Activated T-cell treated with anti-CD3 and anti-CD28 coated beads, Interleukin-2, amount 50 U/mL, for 24 hours (primary cell): Measurements from ENCODE around the gene SMIM27.
"Not testable (repeated sequence)": the region's sequence is repeated elsewhere in the genome, so short reads cannot be mapped to it uniquely, and the experiment has no call there.

Source experiments
- DNase-seq: peaks from one replicate; pipeline ENCODE4 v3.0.0-alpha.2; 2020
- H3K27ac Mint-ChIP-seq: 2 replicates; pipeline ENCODE4 v1.8.0; 2020; ENCODE audit warnings: mild to moderate bottlenecking, mixed read lengths
- H3K27me3 Mint-ChIP-seq: 2 replicates; pipeline ENCODE4 v1.8.0; 2020; ENCODE audit warnings: mixed read lengths
- H3K36me3 Mint-ChIP-seq: 2 replicates; pipeline ENCODE4 v1.8.0; 2020; ENCODE audit warnings: low read depth, mixed read lengths
- H3K4me1 Mint-ChIP-seq: 2 replicates; pipeline ENCODE4 v1.8.0; 2020; ENCODE audit warnings: low read depth, mixed read lengths
- H3K4me3 Mint-ChIP-seq: 2 replicates; pipeline ENCODE4 v1.8.0; 2020; ENCODE audit warnings: mild to moderate bottlenecking, moderate library complexity, mixed read lengths
- H3K9me3 Mint-ChIP-seq: 2 replicates; pipeline ENCODE4 v1.8.0; 2020; ENCODE audit warnings: mixed read lengths

Gene SMIM27

DNA sequence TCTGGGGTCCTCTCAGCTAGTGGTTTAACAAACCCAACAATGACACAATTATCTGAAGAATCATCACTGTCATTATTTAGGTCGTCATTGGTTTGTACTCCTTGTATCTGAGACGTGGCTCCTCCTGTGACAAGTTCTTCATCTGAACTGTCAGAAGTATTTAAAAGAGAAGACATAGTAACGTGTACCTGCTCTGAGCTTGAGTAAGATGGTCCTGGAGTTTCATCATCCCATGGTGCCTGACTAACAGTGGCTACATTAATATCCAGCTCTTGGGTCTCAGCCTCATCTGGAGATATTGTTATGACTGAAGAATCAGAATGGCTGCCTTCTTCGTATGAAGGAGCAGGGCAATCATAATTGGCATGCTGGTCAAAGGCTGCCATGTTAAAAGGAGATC, 9.1 kb upstream of the SMIM27 start:
- Mint-ChIP-seq H3K27ac (no peak overlapping the region), H3K36me3 (peaks cover 55% of the 10 kb centered on the region), H3K4me3 (no peak overlapping the region), H3K9me3 (no peaks in the 10 kb centered on the region), H3K4me1 (peaks cover 17% of the 10 kb centered on the region), H3K27me3 (no peaks in the 10 kb centered on the region)
- DNase-seq = no peak

DNA sequence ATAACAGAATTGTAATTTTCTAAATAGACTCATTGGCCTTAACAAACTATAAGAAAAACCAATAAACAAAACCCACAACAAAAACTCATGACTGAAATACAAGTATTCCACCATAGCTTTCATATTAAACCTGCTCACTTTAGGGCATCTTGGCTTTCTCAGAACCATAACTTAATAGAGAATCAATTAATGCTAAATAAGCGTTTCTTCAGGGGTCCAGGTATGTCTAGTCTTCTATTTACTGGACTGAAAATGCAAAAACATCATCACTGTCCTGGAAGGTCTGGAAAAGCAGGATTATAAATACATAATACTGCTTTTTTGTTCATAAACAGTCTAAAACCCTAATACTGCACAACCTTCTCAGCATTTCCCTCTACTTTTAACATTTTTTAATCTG, 6.2 kb upstream of the SMIM27 start:
- DNase-seq = no peak
- Mint-ChIP-seq H3K9me3 (no peaks in the 10 kb centered on the region), H3K36me3 (peaks cover 73% of the 10 kb centered on the region), H3K4me1 (peaks cover 36% of the 10 kb centered on the region), H3K27me3 (no peaks in the 10 kb centered on the region), H3K4me3 (no peak overlapping the region), H3K27ac (no peak overlapping the region)

DNA sequence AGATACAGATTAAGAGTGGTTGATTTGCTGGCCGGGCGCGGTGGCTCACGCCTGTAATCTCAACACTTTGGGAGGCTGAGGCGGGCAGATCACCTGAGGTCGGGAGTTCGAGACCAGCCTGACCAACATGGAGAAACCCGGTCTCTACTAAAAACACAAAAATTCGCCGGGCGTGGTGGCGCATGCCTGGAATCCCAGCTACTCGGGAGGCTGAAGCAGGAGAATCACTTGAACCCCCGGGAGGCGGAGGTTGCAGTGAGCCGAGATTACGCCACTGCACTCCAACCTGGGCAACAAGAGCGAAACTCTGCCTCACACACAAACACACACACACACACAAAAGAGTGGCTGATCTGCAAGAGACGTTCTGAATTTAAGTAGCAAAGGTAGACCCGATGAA, 3.9 kb upstream of the SMIM27 start:
- not testable (repeated sequence) for DNase-seq, H3K27ac Mint-ChIP-seq, H3K9me3 Mint-ChIP-seq, H3K27me3 Mint-ChIP-seq, H3K4me3 Mint-ChIP-seq
- Mint-ChIP-seq H3K36me3 (peaks cover 71% of the 10 kb centered on the region), H3K4me1 (peaks cover 37% of the 10 kb centered on the region)

DNA sequence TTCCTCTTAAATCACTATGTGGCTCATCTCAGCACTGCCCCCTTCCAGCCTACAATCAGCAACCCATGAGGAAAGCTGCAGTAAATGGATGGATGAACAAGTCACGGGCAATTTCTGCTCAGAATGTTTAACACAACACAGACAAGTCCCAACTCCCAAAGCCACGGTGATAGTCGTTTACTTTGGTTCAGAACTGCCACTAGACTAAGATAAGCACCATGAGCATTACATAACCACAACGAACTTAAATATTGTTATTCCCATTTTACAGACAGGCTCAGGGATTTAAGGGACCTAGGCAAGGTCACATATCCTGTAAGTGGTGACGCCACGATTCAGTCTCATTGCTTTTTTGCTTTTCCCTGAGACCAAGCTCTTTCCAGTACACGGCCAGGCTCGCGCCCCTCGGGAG, 2.0 kb upstream of the SMIM27 start:
- peak overlapping the region; percentile 85 for H3K27ac Mint-ChIP-seq
- peaks cover 73% of the 10 kb centered on the region for H3K36me3 Mint-ChIP-seq
- H3K4me3 Mint-ChIP-seq = peak overlapping the region; percentile 94
- DNase-seq = no peak
- H3K4me1 Mint-ChIP-seq = peaks cover 50% of the 10 kb centered on the region
- no peaks in the 10 kb centered on the region for H3K27me3 Mint-ChIP-seq
- no peaks in the 10 kb centered on the region for H3K9me3 Mint-ChIP-seq

DNA sequence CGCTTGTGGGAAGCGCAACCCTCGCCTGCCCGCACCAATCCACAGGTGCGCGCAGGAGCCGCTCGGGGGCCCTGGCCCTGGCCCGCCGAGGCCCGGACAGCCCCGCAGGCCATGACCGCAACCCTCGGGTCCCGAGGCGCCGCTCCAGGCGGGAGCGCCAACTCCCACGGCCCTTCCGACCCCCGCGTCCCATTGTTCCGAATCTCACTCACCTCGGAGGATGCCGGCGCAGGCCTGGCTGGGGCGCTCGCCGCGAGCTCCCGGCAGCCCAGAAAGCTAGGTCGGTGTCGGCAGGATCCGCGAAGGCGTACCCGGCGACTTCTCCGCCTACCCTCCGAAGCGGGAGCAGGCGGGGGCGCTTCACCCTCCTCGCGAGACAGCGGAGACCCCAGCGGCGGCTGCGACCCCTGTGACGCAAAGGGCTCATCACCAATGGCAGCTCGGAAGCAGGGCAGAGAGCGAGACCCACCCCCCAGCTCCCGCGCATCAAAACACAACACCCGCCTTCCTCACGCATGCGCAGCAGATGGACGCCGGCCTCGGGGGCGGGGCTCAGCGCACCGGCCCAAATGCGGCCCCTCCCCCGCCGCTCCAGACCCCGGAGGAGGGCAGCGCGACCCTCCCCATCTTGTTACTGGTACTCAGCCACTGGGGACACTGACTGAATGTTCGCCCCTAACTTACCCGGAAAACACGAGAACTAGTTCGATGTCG, 1.4 kb upstream of the SMIM27 start:
- no peaks in the 10 kb centered on the region for H3K9me3 Mint-ChIP-seq
- H3K4me1 Mint-ChIP-seq = peaks cover 50% of the 10 kb centered on the region
- H3K27me3 Mint-ChIP-seq = no peaks in the 10 kb centered on the region
- peak overlapping the region; percentile 99 for H3K27ac Mint-ChIP-seq
- peak; percentile 94 for DNase-seq
- peaks cover 76% of the 10 kb centered on the region for H3K36me3 Mint-ChIP-seq
- peak overlapping the region; percentile 94 for H3K4me3 Mint-ChIP-seq

DNA sequence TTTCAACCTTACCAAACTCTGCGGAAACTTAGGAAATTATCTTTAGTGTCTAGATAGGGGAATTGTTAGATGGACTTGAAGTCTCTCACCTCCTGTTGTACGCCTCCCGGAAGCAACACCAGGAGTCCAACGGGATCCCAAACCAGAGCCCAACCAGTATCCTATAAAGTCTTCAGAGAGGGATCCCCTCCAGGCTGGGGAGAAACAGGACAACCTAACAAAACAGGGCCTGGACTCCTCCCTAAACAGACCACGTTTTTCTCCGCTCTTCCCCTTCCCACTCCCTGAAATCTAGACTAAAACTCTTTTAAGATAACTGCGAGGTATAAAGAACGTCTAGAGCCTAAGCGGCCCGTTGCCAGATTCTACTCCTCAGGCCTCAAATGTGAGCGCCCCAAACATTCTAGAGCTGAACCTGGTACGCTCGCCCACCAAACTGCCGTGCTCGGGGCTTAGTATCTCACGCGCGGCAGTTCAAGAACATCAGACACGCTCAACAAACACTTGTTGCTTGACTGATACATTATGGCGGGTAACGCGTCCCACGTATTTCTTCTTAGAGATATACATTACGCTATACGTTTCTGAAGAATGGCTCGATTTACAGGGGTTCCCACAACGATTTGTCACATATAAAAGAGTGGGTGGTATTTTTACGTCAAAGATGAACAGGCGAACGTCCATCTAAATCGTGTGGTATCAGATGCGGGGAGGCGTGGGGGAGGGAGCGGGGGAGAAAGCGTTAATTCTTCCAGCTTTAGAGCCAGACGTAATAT, 663 bp upstream of the SMIM27 start:
- Mint-ChIP-seq H3K27me3 (no peaks in the 10 kb centered on the region), H3K27ac (peak overlapping the region; percentile 99), H3K4me3 (peak overlapping the region; percentile 94), H3K36me3 (peaks cover 79% of the 10 kb centered on the region), H3K9me3 (no peaks in the 10 kb centered on the region), H3K4me1 (peaks cover 52% of the 10 kb centered on the region)
- DNase-seq = peak; percentile 71

DNA sequence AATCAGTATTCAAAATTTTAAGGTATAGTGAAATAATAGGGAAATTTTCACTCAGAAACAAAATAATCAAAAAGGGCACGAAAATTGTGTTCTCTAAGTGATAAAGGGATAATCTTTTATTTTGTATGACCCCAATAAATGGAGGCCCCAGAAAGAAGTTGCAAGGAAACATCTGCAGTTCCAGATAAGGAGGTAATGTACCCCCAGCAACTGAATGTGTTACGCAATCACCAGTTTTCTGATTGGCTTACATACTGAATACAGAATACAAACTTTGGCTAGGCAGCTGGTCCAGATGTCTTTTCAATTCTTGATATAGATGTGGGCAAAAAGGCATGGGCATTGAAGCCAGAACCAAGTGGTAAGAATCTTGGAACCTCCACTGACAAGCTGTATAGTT, 2.0 kb downstream of the SMIM27 start:
- DNase-seq = no peak
- H3K4me3 Mint-ChIP-seq = peak overlapping the region; percentile 26
- H3K9me3 Mint-ChIP-seq = no peaks in the 10 kb centered on the region
- peak overlapping the region; percentile 72 for H3K27ac Mint-ChIP-seq
- peaks cover 70% of the 10 kb centered on the region for H3K36me3 Mint-ChIP-seq
- H3K4me1 Mint-ChIP-seq = peaks cover 44% of the 10 kb centered on the region
- H3K27me3 Mint-ChIP-seq = no peaks in the 10 kb centered on the region

DNA sequence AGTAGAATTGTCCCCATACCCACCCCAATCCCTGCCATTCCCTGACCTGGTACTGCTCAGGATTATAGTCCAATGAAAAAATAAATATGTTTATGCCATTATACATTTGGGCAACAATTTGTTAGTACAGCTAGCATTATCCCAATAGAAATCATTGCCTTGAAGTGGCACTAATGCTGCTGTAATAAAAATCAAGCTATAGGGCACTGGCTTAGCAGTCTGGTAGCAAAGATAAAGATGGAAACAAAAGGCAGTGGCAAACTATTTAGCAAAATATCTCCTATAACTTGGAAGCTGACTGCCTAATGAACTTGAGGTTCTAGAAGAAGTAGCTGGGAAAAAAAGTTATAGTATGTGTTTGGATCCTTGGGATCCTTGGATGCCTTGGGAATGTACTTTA, 2.5 kb downstream of the SMIM27 start:
- Mint-ChIP-seq H3K27me3 (no peaks in the 10 kb centered on the region), H3K4me1 (peaks cover 44% of the 10 kb centered on the region), H3K4me3 (no peak overlapping the region), H3K36me3 (peaks cover 70% of the 10 kb centered on the region), H3K9me3 (no peaks in the 10 kb centered on the region), H3K27ac (peak overlapping the region; percentile 72)
- no peak for DNase-seq

DNA sequence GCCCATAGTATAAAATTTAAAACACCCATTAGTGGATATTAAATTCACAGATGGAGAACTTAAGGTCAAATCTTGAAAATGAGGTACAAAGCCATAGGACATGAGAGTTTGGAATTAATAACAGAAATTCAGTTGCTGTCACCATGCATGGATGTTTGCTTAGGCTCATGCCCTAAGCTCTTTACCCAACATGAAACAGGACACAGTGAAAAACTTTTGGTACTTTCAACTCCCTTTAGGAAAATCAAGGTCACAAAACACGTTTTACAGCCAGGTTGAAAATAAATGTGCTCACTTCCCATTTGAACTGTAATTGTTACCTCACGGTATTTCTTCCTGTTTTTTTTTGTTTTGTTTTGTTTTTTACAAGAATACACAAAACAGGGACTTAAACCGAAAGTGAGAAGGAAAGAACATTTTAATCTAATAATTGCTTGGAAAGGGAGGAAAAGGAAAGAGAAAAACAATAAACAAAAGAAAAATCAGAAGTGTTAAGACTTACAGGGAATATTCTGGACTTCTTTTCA, 6.3 kb downstream of the SMIM27 start:
- Mint-ChIP-seq H3K36me3 (peaks cover 43% of the 10 kb centered on the region), H3K9me3 (no peaks in the 10 kb centered on the region), H3K4me1 (peaks cover 43% of the 10 kb centered on the region), H3K27ac (peak overlapping the region; percentile 73), H3K4me3 (no peak overlapping the region), H3K27me3 (no peaks in the 10 kb centered on the region)
- no peak for DNase-seq

DNA sequence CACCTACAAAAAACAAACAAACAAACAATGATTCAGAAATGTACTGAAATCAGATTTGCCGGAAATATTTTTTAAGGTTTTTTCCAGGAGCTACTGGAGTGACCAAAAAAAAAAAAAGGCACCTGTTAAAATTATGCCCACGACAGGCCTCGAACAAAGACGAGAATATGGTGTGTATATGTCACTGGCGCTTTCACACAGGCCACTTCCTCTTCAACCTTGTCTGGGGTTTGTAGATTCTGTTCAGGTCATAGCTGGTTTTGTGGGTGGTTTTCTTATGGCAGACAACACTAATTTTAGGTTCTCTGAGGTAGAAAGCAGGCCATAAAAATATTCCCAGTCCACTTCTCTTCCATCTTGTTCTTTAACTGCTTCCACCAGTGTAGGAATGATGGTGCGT, 13.8 kb downstream of the SMIM27 start:
- DNase-seq = no peak
- Mint-ChIP-seq H3K27ac (no peak overlapping the region), H3K27me3 (no peaks in the 10 kb centered on the region), H3K36me3 (peaks cover 69% of the 10 kb centered on the region), H3K4me3 (no peak overlapping the region), H3K9me3 (no peaks in the 10 kb centered on the region), H3K4me1 (peaks cover 26% of the 10 kb centered on the region)

DNA sequence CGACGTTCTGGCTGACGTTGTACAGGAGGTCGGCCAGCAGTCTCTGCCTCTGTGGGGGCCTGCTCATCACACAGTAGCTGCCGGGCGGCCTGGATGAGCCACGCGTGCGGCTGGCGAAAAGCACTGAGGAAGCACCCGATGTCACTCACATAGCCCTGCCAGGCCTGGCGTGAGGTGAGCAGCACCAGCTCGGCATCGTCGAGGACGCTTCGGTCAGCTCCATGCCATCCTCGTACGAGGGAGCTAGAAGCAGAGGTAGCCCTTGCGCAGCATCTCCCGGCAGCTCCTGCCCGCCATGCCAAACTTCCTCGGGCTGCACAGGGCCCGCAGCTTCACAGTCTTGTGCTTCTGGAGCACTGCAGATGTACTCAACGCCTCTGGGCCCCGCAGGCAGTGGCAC, 14.6 kb downstream of the SMIM27 start:
- no peak overlapping the region for H3K4me3 Mint-ChIP-seq
- H3K27me3 Mint-ChIP-seq = no peaks in the 10 kb centered on the region
- no peaks in the 10 kb centered on the region for H3K9me3 Mint-ChIP-seq
- H3K27ac Mint-ChIP-seq = no peak overlapping the region
- peaks cover 67% of the 10 kb centered on the region for H3K36me3 Mint-ChIP-seq
- no peak for DNase-seq
- H3K4me1 Mint-ChIP-seq = peaks cover 27% of the 10 kb centered on the region

DNA sequence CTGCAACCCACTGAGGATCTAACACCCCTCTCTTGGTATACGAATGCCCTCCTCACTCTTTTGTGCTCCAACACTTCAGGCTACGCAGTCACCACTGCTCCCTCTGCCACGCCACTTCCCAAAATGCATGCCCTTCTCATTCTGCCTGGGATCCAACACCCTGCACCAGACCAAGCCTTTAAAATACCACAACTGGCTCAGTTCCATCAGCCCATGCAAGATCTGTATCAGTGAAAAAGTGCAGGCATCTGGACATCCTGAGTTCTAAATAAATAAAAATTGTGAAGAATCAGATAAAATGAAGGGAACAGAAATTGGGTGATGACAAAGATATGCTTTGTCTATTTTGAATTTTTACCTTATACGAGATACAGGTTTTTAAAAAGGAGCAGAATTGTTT, 18.1 kb downstream of the SMIM27 start:
- no peaks in the 10 kb centered on the region for H3K27me3 Mint-ChIP-seq
- H3K36me3 Mint-ChIP-seq = peaks cover 61% of the 10 kb centered on the region
- H3K9me3 Mint-ChIP-seq = no peaks in the 10 kb centered on the region
- H3K4me1 Mint-ChIP-seq = peaks cover 39% of the 10 kb centered on the region
- DNase-seq = no peak
- H3K4me3 Mint-ChIP-seq = no peak overlapping the region
- H3K27ac Mint-ChIP-seq = peak overlapping the region; percentile 32

DNA sequence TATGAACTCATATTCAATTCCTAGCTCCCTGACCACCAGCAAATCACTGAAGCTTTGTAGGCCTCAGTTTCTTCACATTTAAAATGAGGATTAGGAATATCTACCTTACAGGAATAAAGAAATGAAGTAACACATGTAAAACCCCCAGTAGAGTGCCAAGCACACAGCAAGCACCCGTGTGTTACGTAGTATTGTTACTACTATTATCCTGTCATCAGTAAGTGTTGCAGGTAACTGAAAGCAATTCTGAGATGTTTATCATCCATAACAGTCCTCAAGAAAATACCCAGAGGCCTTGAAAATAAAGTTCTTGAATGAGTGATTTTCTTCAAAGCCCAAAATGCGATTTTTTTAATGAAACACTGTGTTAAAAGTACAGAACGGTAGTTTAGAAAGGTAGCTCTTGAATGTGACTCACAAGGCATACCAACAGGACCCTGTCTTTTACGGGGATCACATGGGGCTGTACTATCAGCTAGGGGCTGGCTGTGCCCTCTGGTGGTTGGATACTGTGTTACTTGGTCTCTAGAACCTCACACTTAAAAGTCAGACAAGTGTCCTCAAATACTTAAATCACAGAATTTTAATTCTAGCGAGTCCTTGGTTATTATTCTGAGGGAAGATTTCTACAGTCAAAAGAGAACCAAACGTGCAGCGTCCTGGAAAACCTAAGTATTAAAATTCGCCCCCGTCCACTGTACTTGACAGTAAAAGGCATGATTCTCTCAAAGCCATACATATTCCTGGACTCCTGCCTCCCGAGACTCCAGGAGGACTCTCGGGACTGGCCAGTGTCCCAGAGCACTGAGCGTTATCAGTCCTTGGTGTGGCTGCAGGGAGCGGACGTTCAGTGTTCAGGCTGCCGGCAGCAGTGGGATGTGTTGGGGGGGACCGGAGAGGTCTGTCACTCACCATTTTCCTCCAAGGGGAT, 20.1 kb downstream of the SMIM27 start:
- H3K4me1 Mint-ChIP-seq = peaks cover 31% of the 10 kb centered on the region
- H3K36me3 Mint-ChIP-seq = peaks cover 41% of the 10 kb centered on the region
- H3K27ac Mint-ChIP-seq = peak overlapping the region; percentile 99
- H3K4me3 Mint-ChIP-seq = peak overlapping the region; percentile 99
- H3K9me3 Mint-ChIP-seq = no peaks in the 10 kb centered on the region
- H3K27me3 Mint-ChIP-seq = no peaks in the 10 kb centered on the region
- DNase-seq = peak; percentile 67

DNA sequence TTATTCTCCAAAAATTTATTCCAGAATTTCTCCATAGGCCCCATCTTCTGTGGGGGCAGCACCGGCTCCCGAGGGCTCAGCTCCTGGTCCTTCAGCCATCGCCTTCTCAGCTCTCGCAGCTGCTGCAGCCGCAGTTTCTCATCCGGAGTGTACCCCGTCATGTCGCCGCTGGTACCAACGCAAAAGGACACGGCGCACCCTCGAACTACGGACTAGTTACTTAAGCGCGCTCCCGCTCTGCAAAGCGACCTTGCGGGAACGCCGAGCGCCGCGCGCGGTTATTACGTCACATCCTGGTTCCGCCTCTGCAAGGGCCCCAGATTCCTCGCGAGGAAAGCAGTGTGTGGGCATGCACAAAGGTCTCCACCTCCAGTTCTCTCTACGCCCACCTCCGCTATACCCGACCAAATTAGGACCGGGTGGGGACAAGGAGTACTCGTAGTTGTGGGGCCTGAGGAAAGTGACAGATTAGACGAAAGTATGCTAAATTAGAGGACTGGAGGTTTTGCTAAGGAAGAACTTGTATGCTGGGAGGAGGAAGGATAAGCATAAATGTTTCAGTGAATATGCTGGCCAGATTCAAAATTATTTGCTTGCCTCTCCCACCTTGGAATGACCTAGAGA, 20.9 kb downstream of the SMIM27 start, which contains the start of gene NDUFB6:
Gene NDUFB6, minus strand, starts transcription at position 260 of the 624 bp plus-strand sequence. Its CDS starts 99 bp downstream, at position 161.
- peaks cover 33% of the 10 kb centered on the region for H3K36me3 Mint-ChIP-seq
- H3K27ac Mint-ChIP-seq = peak within 1 kb of the TSS; percentile 99
- H3K4me1 Mint-ChIP-seq = peaks cover 31% of the 10 kb centered on the region
- peak within 1 kb of the TSS; percentile 99 for H3K4me3 Mint-ChIP-seq
- peak; percentile 96 for DNase-seq
- H3K9me3 Mint-ChIP-seq = no peaks in the 10 kb centered on the region
- no peaks in the 10 kb centered on the region for H3K27me3 Mint-ChIP-seq
